Adrenal gland (tissue), 5 donors: ENCODE data around the gene INHBC.
A peak's percentile ranks its signal among the peaks of the same experiment; 100 is the strongest.

Source experiments
- POLR2A ChIP-seq, 2 donors: fragments of 450-650 bp; IDR thresholded peaks; one replicate each; pipeline ENCODE4 v1.6.1; 2017; ENCODE audit warnings: antibody characterized with exemption in 2 of 2, mild to moderate bottlenecking in 2 of 2, moderate library complexity in 1 of 2
- TF ChIP-seq, protein P1 (sequence below), 6 experiments: fragments of 450-650 bp in 4 of 6; fragments of 200-600 bp in 2 of 6; sonication (generic) in 1 of 6; IDR thresholded peaks; 1 replicate in 5 of 6; 2 replicates in 1 of 6; pipeline versions ENCODE4 v1.5.1 to v1.8.0; 2016 to 2021; ENCODE audit warnings: antibody characterized with exemption in 6 of 6, mild to moderate bottlenecking in 2 of 6, moderate library complexity in 1 of 6
- donor health status: DM: no; HTN: no; CAD: no.

DNA sequence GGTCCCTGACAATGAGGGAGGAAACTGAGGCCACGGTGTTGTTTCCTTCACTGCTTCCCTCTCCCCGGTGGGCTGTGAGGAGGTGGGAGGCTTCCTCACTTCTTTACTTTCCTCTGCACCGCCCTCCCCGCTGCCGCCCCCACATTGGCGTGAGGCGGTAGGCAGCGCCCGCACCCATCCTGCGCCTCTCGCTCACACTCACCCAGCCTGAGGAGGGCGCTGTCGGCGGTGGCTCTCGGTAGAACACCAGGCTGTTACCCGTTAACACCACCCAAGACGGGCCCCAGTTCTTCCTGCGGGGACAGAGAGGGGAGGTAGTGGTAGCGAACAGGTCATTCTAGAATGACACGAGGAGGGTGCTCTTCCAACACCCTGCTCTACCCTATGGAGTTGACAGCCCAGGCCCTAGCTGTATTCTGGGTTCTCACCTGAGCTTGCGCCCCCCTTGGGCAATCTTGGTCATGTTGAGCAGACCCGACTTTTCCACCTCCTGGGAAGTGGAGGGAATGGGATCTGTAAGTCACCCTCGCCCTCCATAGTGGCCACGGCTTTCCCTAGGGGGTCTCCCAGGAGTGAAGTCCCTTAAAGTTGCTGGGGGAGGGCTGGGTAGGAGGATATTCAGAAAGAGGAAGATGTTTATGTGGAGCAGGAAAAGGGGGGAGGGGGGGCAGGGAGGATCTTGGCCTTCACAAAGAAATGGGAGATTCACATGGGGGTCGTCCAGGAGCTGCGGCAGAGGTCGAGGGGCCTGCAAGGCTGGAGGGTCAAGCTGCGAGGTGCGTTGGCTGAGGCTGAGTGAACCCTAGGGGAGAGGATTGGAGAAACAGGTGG lies 41.8 kb downstream of the INHBC start:
- TF ChIP-seq, protein P1, sequence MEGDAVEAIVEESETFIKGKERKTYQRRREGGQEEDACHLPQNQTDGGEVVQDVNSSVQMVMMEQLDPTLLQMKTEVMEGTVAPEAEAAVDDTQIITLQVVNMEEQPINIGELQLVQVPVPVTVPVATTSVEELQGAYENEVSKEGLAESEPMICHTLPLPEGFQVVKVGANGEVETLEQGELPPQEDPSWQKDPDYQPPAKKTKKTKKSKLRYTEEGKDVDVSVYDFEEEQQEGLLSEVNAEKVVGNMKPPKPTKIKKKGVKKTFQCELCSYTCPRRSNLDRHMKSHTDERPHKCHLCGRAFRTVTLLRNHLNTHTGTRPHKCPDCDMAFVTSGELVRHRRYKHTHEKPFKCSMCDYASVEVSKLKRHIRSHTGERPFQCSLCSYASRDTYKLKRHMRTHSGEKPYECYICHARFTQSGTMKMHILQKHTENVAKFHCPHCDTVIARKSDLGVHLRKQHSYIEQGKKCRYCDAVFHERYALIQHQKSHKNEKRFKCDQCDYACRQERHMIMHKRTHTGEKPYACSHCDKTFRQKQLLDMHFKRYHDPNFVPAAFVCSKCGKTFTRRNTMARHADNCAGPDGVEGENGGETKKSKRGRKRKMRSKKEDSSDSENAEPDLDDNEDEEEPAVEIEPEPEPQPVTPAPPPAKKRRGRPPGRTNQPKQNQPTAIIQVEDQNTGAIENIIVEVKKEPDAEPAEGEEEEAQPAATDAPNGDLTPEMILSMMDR (IDR thresholded peaks at IDR 0.05), result peak in 2 of 6 experiments; percentile 14
- TF ChIP-seq POLR2A (IDR thresholded peaks at IDR 0.05), result no peak
